GM11168 (cell line): Measurements from ENCODE around the gene HMCES.
"Not testable (repeated sequence)": the region's sequence is repeated elsewhere in the genome, so short reads cannot be mapped to it uniquely, and the experiment has no call there.

Source experiments
- in situ Hi-C: fragments of 300-500 bp; cut with MboI; formaldehyde crosslinking; loops from one replicate; pipeline ENCODE4 v1.12.0; 2022; ENCODE audit warnings: low sequenced_read_pairs; ENCODE audit not compliant: unreplicated experiment

HMCES gene

DNA sequence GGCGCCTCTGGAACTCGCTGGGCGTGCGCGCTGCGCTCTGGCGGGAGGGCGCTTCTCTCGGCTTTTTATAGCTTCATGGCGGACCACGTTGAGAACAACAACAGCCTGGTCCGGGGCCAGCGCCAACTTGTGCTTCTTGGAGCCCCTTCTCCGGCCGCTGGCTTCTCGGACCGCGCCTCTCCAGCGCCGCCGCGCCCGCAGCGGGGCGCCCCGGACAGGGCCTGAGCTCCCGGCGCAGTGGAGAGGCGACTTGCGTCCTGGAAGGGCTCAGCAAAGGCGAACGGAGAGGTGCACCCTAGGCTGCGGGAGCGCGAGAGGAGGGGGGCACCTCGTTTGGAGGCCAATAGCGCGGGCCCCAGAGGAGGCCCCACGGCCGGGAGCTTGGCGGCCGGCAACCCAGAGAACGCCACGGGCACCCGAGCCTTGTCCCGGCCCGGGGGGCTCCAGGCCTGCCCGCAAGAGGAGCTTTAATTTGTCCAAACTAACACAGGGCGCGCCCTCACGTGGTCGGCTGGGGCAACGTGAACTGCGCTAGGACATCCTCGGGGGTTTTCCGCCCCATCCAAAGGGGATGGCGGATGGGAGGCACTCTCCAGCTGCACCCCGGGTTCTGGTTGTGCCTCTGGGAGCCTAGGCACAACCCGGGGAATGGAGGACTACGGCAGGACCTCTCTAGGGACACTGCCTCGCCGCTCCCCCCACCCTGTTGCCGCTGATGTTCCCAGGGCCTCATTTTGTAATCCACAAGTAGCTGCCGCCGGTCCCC, 37.8 kb downstream of the HMCES start:
- in situ Hi-C loops = no loop called here

DNA sequence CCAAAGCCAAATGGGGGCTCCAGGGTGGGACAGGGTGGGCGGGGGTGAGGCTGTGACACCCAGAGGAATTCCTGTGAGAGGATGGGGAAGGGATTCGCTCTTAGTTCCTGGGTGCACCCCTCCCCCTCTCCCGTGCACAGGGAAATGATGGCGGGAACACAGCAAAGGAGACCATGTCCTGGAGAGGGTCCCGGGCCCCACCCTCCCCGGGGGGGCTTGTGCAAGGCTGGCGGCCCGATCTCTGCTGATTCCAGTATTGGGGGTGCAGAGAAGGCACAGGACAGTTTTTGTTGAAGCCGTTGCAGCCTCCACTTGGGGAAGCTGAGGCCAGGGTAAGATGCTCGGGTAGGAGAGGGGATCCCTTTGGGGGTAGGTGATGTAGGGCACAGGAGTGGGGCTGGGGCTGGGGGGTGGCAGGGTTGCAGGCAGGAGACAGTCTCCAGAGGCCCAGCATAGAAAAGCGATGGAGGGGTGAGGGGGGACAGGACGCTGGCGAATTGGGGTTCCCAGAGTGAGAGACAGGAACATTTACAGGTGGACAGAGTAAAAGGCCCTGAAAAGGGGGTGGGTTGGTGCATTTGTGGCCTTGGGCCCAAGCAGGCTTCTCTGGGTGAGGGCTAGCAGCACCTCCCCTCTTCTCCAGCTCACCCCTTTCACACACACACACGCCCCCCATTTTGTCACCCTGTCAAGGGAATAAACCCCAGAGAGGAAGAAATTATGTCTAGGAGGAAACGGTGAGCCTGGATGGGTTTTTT, 38.5 kb downstream of the HMCES start:
- in situ Hi-C loops = no loop called here

DNA sequence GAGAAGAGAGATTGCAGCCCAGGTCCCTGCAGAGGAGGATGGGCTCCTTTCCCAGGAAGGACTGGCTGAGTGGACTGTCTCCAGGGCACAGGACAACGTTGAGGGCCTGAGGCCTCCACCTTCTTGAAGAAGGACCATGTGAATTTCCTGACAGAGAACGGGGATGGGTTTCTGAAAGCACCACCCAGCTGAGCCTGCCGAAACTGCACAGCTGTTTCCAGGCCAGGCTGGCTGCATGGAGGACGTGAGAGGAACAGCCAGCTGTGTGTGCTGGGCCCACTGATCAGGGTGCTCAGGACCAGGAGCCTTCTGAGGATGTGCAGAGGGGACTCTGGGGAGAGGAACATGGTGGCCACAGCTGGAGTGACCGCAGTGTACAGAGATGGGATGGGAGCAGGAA, 39.2 kb downstream of the HMCES start:
- in situ Hi-C loops = no loop called here

- in situ Hi-C loops = no loop called here
These were observed 40.3 kb downstream of the HMCES start for GRCh38 chr3:129318921-129319320.

GRCh38 chr3:129320261-129320660, 41.6 kb downstream of the HMCES start:
- in situ Hi-C loops = no loop called here

DNA sequence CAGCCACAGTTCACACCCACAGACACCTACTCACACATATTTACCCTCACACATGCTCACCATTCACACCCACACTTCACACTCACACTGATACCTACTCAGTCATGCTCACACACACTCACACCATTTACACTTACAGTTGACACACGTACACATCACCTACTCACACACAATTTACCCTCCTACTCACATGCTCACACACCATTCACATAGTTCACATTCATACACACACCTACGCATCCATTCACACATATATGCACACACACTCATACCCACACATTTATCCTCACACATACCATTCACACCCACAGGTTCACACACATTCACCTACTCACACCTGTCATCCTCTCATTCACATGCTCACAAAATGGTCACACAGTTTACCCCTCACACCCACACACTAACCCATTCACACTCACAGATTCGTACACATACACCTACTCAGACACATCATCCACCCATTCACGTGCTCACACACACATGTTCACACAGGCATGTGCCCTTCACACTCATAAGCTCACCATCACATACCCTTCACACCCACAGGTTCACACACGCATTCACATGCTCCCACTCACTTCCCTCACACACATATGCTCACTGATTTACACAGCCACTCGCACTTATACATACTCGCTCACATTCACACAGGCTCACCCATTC, 42.3 kb downstream of the HMCES start:
- in situ Hi-C loops = no loop called here

DNA sequence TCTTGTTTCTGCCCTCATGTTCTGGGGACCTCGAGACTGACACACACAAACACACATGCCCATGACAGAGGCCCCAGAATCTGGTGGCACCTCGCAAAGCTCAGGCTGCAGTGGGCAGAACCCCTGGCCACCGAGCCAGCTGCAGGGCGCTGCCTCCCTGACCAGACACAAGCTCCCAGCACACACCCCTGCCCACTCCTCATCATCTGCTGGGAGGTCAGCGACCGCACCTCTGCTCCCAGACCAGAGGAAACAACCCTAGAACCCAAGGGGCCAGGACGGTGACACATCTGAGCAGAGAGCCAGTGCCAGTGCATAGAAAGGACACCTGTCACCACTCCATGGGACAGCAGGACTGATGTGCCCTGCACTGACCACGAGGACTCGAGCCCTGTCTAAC, 43.2 kb downstream of the HMCES start:
- in situ Hi-C loops = no loop called here

DNA sequence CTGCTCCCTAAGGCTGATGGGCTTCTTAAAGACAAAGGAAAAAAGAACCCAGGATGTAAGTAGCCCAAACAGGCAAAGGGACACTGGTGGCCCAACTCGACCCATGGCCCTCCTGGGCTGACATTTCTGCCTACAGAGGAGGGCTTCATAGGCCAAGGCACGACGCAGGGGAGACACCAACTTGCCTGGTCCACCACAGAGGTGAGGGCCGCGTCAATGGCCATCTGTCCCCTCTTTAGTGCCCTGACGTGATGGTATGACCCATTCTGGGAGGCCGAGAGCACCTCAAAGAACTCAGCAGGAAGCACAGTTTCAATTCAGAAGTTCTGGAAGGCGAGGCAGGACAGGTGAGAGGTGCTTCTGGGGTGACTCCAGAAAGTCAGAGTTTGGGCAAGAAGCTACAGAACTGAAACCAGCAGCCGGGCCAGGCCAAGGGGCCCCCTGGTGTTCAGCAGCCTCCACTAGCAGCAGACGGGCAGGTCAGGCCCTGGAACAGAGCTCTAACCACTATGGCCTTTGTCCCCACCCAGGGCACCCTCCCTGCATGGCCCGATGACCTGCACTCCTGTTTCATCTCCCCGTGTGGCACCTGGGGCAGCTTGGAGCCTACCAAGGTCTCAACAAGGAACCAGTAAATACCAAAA, 45.1 kb downstream of the HMCES start:
- in situ Hi-C loops = no loop called here

DNA sequence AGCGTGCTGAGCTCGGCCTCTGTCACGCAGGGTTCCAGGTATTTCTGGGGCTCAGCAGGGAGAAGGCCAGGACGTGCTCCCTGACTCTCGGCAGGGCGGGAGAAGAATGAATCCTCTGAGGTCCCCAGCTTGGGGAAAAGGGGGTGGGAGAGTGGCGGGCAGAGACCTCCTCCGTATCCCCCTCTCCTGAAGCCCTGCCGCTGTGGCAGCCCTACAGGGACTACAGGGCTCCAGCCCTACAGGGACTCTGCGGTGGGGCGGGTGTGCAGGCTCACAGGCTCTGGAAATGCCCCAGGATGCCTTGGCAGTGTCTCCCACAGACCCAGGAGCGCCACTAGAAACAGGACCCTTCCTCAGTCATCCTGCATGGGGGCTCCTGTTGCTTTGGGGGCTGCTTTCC, 46.2 kb downstream of the HMCES start:
- in situ Hi-C loops = no loop called here

GRCh38 chr3:129325383-129325782, 46.7 kb downstream of the HMCES start:
- in situ Hi-C loops = no loop called here

GRCh38 chr3:129326138-129326537, 47.5 kb downstream of the HMCES start:
- in situ Hi-C loops = no loop called here

- in situ Hi-C loops = no loop called here
These were observed 47.9 kb downstream of the HMCES start for GRCh38 chr3:129326595-129326994.

- in situ Hi-C loops = no loop called here
These were observed 48.8 kb downstream of the HMCES start for GRCh38 chr3:129327510-129327909.

- in situ Hi-C loops = no loop called here
These were observed 51.2 kb downstream of the HMCES start for GRCh38 chr3:129329858-129330257.

- in situ Hi-C loops = no loop called here
These were observed 51.7 kb downstream of the HMCES start for GRCh38 chr3:129330409-129330808.

DNA sequence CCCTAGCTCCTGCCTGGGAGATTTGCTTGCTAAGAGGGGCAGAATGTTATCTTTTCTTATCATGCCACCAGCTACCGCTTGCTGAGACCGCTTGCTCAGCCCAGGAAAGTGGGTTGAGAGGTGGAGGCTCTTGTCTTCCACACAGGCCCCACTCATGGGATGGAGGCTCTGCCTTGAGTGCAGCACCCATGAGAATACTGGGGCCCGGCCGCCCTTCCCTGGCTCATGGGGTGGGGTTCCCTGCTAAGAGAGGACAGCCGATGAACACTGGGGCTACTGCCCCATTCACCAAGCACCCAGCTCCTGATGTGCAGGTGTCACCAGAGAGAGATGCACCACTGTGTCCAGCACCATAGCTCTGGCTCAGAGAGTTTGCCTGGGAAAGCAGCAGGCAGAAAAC, 55.2 kb downstream of the HMCES start:
- in situ Hi-C loops = no loop called here

DNA sequence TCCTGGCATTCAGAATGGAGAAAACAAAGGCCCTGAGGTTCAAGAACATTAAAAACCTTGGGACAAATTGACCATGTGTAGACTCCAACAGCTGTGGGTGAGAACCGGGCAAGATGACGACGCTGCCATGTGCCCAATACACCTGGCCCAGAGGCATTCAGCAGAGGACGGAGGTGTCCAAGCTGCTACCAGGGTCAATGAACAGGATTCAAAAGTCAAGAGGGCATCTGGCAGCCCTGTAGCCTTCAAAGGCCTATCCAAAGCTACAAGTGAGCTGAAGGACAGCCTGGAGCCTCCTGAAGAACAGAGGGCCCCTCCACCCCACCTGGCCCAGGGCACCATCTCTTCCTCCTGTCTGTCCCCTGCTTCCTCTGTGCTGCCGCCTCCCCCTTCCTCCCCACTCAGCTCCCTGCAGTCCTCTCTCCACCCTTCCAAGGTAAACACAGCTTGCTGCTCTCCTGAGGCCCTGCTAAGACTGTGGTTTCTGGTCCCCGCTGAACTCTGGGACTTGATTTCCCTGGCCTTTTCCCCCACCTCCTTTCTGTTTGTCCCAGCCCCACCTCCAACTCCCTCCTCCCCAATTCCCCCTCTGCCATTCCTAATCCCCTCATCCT, 57.5 kb downstream of the HMCES start:
- in situ Hi-C loops = no loop called here

DNA sequence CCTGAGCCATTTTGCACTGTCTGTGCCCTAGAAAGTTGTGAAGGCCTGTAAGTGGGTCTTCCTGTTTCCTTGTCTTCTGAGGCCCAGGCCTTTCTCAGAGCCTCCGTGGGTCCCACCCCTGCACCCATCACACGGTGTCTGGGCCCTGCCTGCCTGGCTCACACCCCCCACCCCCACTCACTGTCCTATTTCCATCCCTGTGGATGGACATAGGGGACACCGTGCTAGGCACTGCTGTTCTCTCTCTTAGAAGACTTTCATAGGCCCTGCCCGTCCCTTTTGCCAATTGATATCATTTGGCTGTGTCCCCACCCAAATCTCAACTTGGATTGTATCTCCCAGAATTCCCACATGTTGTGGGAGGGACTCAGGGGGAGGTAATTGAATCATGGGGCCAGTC, 59.0 kb downstream of the HMCES start:
- in situ Hi-C loops = not testable (repeated sequence)

GRCh38 chr3:129339186-129339585, 60.5 kb downstream of the HMCES start:
- in situ Hi-C loops = not testable (repeated sequence)

DNA sequence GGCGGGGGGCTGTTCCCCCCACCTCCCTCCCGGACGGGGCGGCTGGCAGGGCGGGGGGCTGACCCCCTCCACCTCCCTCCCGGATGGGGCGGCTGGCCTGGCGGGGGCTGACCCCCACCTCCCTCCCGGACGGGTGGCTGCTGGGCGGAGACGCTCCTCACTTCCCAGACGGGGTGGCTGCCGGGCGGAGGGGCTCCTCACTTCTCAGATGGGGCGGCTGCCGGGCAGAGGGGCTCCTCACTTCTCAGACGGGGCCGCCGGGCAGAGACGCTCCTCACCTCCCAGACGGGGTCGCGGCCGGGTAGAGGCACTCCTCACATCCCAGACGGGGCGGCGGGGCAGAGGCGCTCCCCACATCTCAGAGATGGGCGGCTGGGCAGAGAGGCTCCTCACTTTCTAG, 61.2 kb downstream of the HMCES start:
- in situ Hi-C loops = not testable (repeated sequence)
